Endothelial cell of umbilical vein (primary cell): Measurements from ENCODE around the gene ROPN1B.
"Not testable (repeated sequence)": the region's sequence is repeated elsewhere in the genome, so short reads cannot be mapped to it uniquely, and the experiment has no call there.

Experiments used
- CTCF ChIP-seq, 2 donors: IDR thresholded peaks; 1 replicate in 1 of 2; 2 replicates in 1 of 2; pipeline ENCODE4 v1.5.1; 2011; ENCODE audit warnings: low read length in 2 of 2, mild to moderate bottlenecking in 2 of 2, moderate library complexity in 2 of 2, control low read depth in 1 of 2, inconsistent platforms in 1 of 2, low read depth in 1 of 2; ENCODE audit not compliant: insufficient read depth in 1 of 2; ENCODE audit errors: extremely low read depth in 1 of 2
- EZH2 ChIP-seq: IDR thresholded peaks from 2 replicates; pipeline ENCODE4 v1.6.1; 2012; ENCODE audit warnings: borderline replicate concordance, low read depth, mild to moderate bottlenecking, moderate library complexity, low read length, inconsistent platforms; ENCODE audit not compliant: severe bottlenecking
- FOS ChIP-seq: IDR thresholded peaks from 2 replicates; pipeline ENCODE4 v1.6.1; 2011; ENCODE audit warnings: mild to moderate bottlenecking, low read length, moderate library complexity, borderline replicate concordance; ENCODE audit not compliant: insufficient read depth
- MYC ChIP-seq: IDR thresholded peaks from one replicate; pipeline ENCODE4 v1.6.1; 2011; ENCODE audit warnings: mild to moderate bottlenecking, low read depth, low read length
- POLR2A ChIP-seq: IDR thresholded peaks from 2 replicates; pipeline ENCODE4 v1.6.1; 2012; ENCODE audit warnings: low read depth, mild to moderate bottlenecking, control low read depth, low read length

GRCh38 chr3:125935252-125935874 is 33.6 kb upstream of the ROPN1B start:
- TF ChIP-seq POLR2A; CTCF (IDR thresholded peaks at IDR 0.05; ENCODE audit: extremely low read depth in 1 of 2, insufficient read depth in 1 of 2, low read depth in 1 of 2, low read length in 2 of 2); FOS; MYC; EZH2: not testable (repeated sequence)
